Measurements from ENCODE around the gene TSR3.
"Not testable (repeated sequence)": the region's sequence is repeated elsewhere in the genome, so short reads cannot be mapped to it uniquely, and the experiment has no call there.

TSR3 gene

GRCh38 chr16:1328136-1328535 lies 23.5 kb downstream of the TSR3 start:
- H3K4me1 Mint-ChIP-seq: peaks cover 13% of the 10 kb centered on the region
- not testable (repeated sequence) for H3K36me3 Mint-ChIP-seq, H3K4me3 Mint-ChIP-seq, H3K27me3 Mint-ChIP-seq, H3K27ac Mint-ChIP-seq, H3K9me3 Mint-ChIP-seq

GRCh38 chr16:1327619-1327947 lies 24.1 kb downstream of the TSR3 start:
- Mint-ChIP-seq H3K27ac (no peak overlapping the region), H3K36me3 (no peaks in the 10 kb centered on the region), H3K4me3 (no peak overlapping the region), H3K27me3 (peaks cover 7% of the 10 kb centered on the region), H3K9me3 (no peaks in the 10 kb centered on the region), H3K4me1 (peaks cover 10% of the 10 kb centered on the region)

GRCh38 chr16:1326946-1327618 lies 24.6 kb downstream of the TSR3 start:
- Mint-ChIP-seq H3K4me3 (no peak overlapping the region), H3K27ac (no peak overlapping the region), H3K4me1 (peaks cover 7% of the 10 kb centered on the region), H3K36me3 (no peaks in the 10 kb centered on the region), H3K27me3 (peaks cover 6% of the 10 kb centered on the region), H3K9me3 (no peaks in the 10 kb centered on the region)

GRCh38 chr16:1326391-1326790 lies 25.3 kb downstream of the TSR3 start:
- no peaks in the 10 kb centered on the region for H3K36me3 Mint-ChIP-seq
- H3K4me1 Mint-ChIP-seq: peaks cover 3% of the 10 kb centered on the region
- H3K27me3 Mint-ChIP-seq: peaks cover 2% of the 10 kb centered on the region
- H3K4me3 Mint-ChIP-seq: no peak overlapping the region
- no peaks in the 10 kb centered on the region for H3K9me3 Mint-ChIP-seq
- H3K27ac Mint-ChIP-seq: no peak overlapping the region

- no peaks in the 10 kb centered on the region for H3K36me3 Mint-ChIP-seq
- H3K27me3 Mint-ChIP-seq: no peaks in the 10 kb centered on the region
- no peak overlapping the region for H3K27ac Mint-ChIP-seq
- H3K4me1 Mint-ChIP-seq: no peaks in the 10 kb centered on the region
- H3K9me3 Mint-ChIP-seq: no peaks in the 10 kb centered on the region
- H3K4me3 Mint-ChIP-seq: no peak overlapping the region
Observed at GRCh38 chr16:1325673-1326371, 25.9 kb downstream of the TSR3 start.

- no peaks in the 10 kb centered on the region for H3K36me3 Mint-ChIP-seq
- no peaks in the 10 kb centered on the region for H3K9me3 Mint-ChIP-seq
- H3K4me1 Mint-ChIP-seq: no peaks in the 10 kb centered on the region
- no peak overlapping the region for H3K27ac Mint-ChIP-seq
- no peak overlapping the region for H3K4me3 Mint-ChIP-seq
- H3K27me3 Mint-ChIP-seq: no peaks in the 10 kb centered on the region
Observed at GRCh38 chr16:1325261-1325660, 26.4 kb downstream of the TSR3 start.

GRCh38 chr16:1324286-1324826 lies 27.3 kb downstream of the TSR3 start:
- H3K4me3 Mint-ChIP-seq: no peak overlapping the region
- H3K27ac Mint-ChIP-seq: no peak overlapping the region
- no peaks in the 10 kb centered on the region for H3K27me3 Mint-ChIP-seq
- H3K36me3 Mint-ChIP-seq: peaks cover under 1% of the 10 kb centered on the region
- no peaks in the 10 kb centered on the region for H3K4me1 Mint-ChIP-seq
- no peaks in the 10 kb centered on the region for H3K9me3 Mint-ChIP-seq

- no peak overlapping the region for H3K4me3 Mint-ChIP-seq
- H3K27me3 Mint-ChIP-seq: no peaks in the 10 kb centered on the region
- no peaks in the 10 kb centered on the region for H3K9me3 Mint-ChIP-seq
- no peak overlapping the region for H3K27ac Mint-ChIP-seq
- peaks cover 2% of the 10 kb centered on the region for H3K36me3 Mint-ChIP-seq
- H3K4me1 Mint-ChIP-seq: no peaks in the 10 kb centered on the region
Observed at GRCh38 chr16:1323296-1324239, 28.1 kb downstream of the TSR3 start.

GRCh38 chr16:1322407-1322806 lies 29.3 kb downstream of the TSR3 start:
- no peaks in the 10 kb centered on the region for H3K9me3 Mint-ChIP-seq
- H3K36me3 Mint-ChIP-seq: peaks cover 5% of the 10 kb centered on the region
- no peak overlapping the region for H3K27ac Mint-ChIP-seq
- H3K4me1 Mint-ChIP-seq: peaks cover 4% of the 10 kb centered on the region
- no peaks in the 10 kb centered on the region for H3K27me3 Mint-ChIP-seq
- no peak overlapping the region for H3K4me3 Mint-ChIP-seq

GRCh38 chr16:1320658-1321240 lies 30.9 kb downstream of the TSR3 start:
- H3K27ac Mint-ChIP-seq: no peak overlapping the region
- H3K36me3 Mint-ChIP-seq: peaks cover 5% of the 10 kb centered on the region
- no peak overlapping the region for H3K4me3 Mint-ChIP-seq
- no peaks in the 10 kb centered on the region for H3K27me3 Mint-ChIP-seq
- no peaks in the 10 kb centered on the region for H3K9me3 Mint-ChIP-seq
- peaks cover 4% of the 10 kb centered on the region for H3K4me1 Mint-ChIP-seq

- Mint-ChIP-seq H3K4me3 (no peak overlapping the region), H3K9me3 (no peaks in the 10 kb centered on the region), H3K27me3 (no peaks in the 10 kb centered on the region), H3K27ac (no peak overlapping the region), H3K36me3 (peaks cover 5% of the 10 kb centered on the region), H3K4me1 (peaks cover 4% of the 10 kb centered on the region)
Observed at GRCh38 chr16:1320097-1320496, 31.6 kb downstream of the TSR3 start.

GRCh38 chr16:1319041-1319440 lies 32.6 kb downstream of the TSR3 start:
- Mint-ChIP-seq H3K27ac (no peak overlapping the region), H3K27me3 (no peaks in the 10 kb centered on the region), H3K4me1 (peaks cover 7% of the 10 kb centered on the region), H3K36me3 (peaks cover 5% of the 10 kb centered on the region), H3K4me3 (no peak overlapping the region), H3K9me3 (no peaks in the 10 kb centered on the region)

GRCh38 chr16:1318268-1318545 lies 33.5 kb downstream of the TSR3 start:
- H3K4me1 Mint-ChIP-seq: peaks cover 8% of the 10 kb centered on the region
- H3K27ac Mint-ChIP-seq: no peak overlapping the region
- peaks cover 5% of the 10 kb centered on the region for H3K36me3 Mint-ChIP-seq
- no peaks in the 10 kb centered on the region for H3K9me3 Mint-ChIP-seq
- no peaks in the 10 kb centered on the region for H3K27me3 Mint-ChIP-seq
- H3K4me3 Mint-ChIP-seq: no peak overlapping the region

- no peak overlapping the region for H3K4me3 Mint-ChIP-seq
- H3K27me3 Mint-ChIP-seq: no peaks in the 10 kb centered on the region
- peaks cover 5% of the 10 kb centered on the region for H3K36me3 Mint-ChIP-seq
- peaks cover 13% of the 10 kb centered on the region for H3K4me1 Mint-ChIP-seq
- no peak overlapping the region for H3K27ac Mint-ChIP-seq
- H3K9me3 Mint-ChIP-seq: no peaks in the 10 kb centered on the region
Observed at GRCh38 chr16:1317479-1318267, 34.0 kb downstream of the TSR3 start.

- H3K27me3 Mint-ChIP-seq: no peaks in the 10 kb centered on the region
- no peak overlapping the region for H3K4me3 Mint-ChIP-seq
- H3K36me3 Mint-ChIP-seq: peaks cover 5% of the 10 kb centered on the region
- no peaks in the 10 kb centered on the region for H3K9me3 Mint-ChIP-seq
- peak overlapping the region; percentile 59 for H3K27ac Mint-ChIP-seq
- H3K4me1 Mint-ChIP-seq: peaks cover 21% of the 10 kb centered on the region
Observed at GRCh38 chr16:1316033-1316405, 35.7 kb downstream of the TSR3 start.

Data from activated naive CD4-positive, alpha-beta T cell treated with anti-CD3 and anti-CD28 coated beads, Interleukin-2, amount 50 U/mL, for 24 hours (primary cell).